H1 (cell line): ENCODE results near the gene EIF1AY. TPM values are rescaled to one million over a fixed set of nuclear protein-coding genes. Genes with fewer than 3 reads are reported as not detected.

Source experiments
- JUN ChIP-seq: IDR thresholded peaks from 2 replicates; pipeline ENCODE4 v1.6.1; 2011; ENCODE audit warnings: low read depth, mild to moderate bottlenecking, improper control_type of control experiment, low read length
- MAFK ChIP-seq: IDR thresholded peaks from 2 replicates; pipeline ENCODE4 v1.6.1; 2012; ENCODE audit warnings: low read depth, mild to moderate bottlenecking, improper control_type of control experiment, low read length
- RFX5 ChIP-seq: IDR thresholded peaks from 2 replicates; pipeline ENCODE4 v1.6.1; 2011; ENCODE audit warnings: low read depth, low read length, improper control_type of control experiment, borderline replicate concordance
- polyA plus RNA-seq, 7 experiments: library from polyadenylated mRNA; depleted of rRNA in 3 of 7; stranded (reverse) in 5 of 7; unstranded in 2 of 7; fragments of >200 nt in 5 of 7; fragments of 200-250 nt in 2 of 7; gene quantifications; 1 replicate in 5 of 7; 2 replicates in 1 of 7; 4 replicates in 1 of 7; pipeline versions ENCODE4 v1.2.1 to v1.2.3, GENCODE V29; 2011 to 2013; ENCODE audit warnings: missing spikeins in 2 of 7, mixed read lengths in 2 of 7
- small RNA-seq: library from polyadenylated mRNA; stranded (forward); fragments of <200 nt; extraction: miRNeasy Mini kit (QIAGEN cat#:217004); gene quantifications from one replicate; pipeline ENCODE3, GENCODE V24; 2013; ENCODE audit not compliant: insufficient read depth
- total RNA-seq: library from RNA; stranded (reverse); fragmentation: NEBNext Ultra II Directional; extraction: Animal tissue kit (Norgen Biotek cat#: 25700); gene quantifications from 2 replicates; pipeline ENCODE4 v1.2.1, GENCODE V29; 2021

Gene EIF1AY
- total and polyA plus RNA-seq, 2 of the 8 experiments (the other 6 are each of a cell fraction or from before 2014, with no cell fraction given): 8.8 to 34.1 TPM

GRCh38 chrY:20586161-20586560, 10.6 kb downstream of the EIF1AY start (continued):
- TF ChIP-seq JUN (no peak), RFX5 (no peak), MAFK (no peak)
- TF ChIP-seq, all 59 proteins: peak for 0

Small RNA genes within 50 kb of the gene (small RNA-seq; reads per million reads assigned to genes)
- not detected for gene KDM5DP1

Other genes starting within 250 kb of the EIF1AY start
- not detected in 2 replicates for gene RPS4Y2, start 180.3 kb downstream of the EIF1AY start, total RNA-seq
- not detected in 2 replicates for gene RPS4Y2, start 180.3 kb downstream of the EIF1AY start, polyA plus RNA-seq (2011; rRNA removed)